Uterus (tissue), 4 donors: ENCODE data around the gene NAV2. TPM values are rescaled to one million over a fixed set of nuclear protein-coding genes. Genes with fewer than 3 reads are reported as not detected.

Source experiments
- DNase-seq, 2 donors: peaks; one replicate each; pipeline ENCODE4 v3.0.0-alpha.2; 2019 to 2020
- H3K27ac ChIP-seq, 2 donors: fragments of 200-600 bp; sonication (generic); 1 replicate in 1 of 2; 2 replicates in 1 of 2; pipeline ENCODE4 v1.5.1; 2016 to 2018
- H3K27me3 ChIP-seq, 2 donors: fragments of 200-600 bp; sonication (generic); one replicate each; pipeline ENCODE4 v1.5.1; 2018 to 2019; ENCODE audit warnings: control low read depth in 1 of 2
- H3K36me3 ChIP-seq, 2 donors: fragments of 200-600 bp; sonication (generic); one replicate each; pipeline ENCODE4 v1.5.1; 2019; ENCODE audit warnings: control low read depth in 1 of 2
- H3K4me1 ChIP-seq, 2 donors: fragments of 200-600 bp; sonication (generic); one replicate each; pipeline ENCODE4 v1.5.1; 2018 to 2019; ENCODE audit warnings: control low read depth in 1 of 2
- H3K4me3 ChIP-seq, 2 donors: fragments of 200-600 bp; sonication (generic); 1 replicate in 1 of 2; 2 replicates in 1 of 2; pipeline ENCODE4 v1.5.1; 2018 to 2019; ENCODE audit warnings: mild to moderate bottlenecking in 1 of 2
- H3K9me3 ChIP-seq, 2 donors: fragments of 200-600 bp; sonication (generic); one replicate each; pipeline ENCODE4 v1.5.1; 2019; ENCODE audit warnings: control low read depth in 1 of 2
- CTCF ChIP-seq, 4 experiments: fragments of 200-600 bp in 2 of 4; fragments of 450-650 bp in 2 of 4; sonication (generic) in 2 of 4; IDR thresholded peaks; one replicate each; pipeline ENCODE4 v1.5.1; 2016 to 2019; ENCODE audit warnings: antibody characterized with exemption in 4 of 4, mild to moderate bottlenecking in 2 of 4, moderate library complexity in 1 of 4
- POLR2A ChIP-seq, 2 donors: fragments of 450-650 bp; IDR thresholded peaks; one replicate each; pipeline ENCODE4 v1.6.1; 2016; ENCODE audit warnings: antibody characterized with exemption in 2 of 2, mild to moderate bottlenecking in 1 of 2, moderate library complexity in 1 of 2
- intact Hi-C: fragments of 100-400 bp; cut with DNase I; formaldehyde crosslinking; loops from one replicate; pipeline ENCODE4 v1.15.1; 2023; ENCODE audit warnings: low total_unique reads
- total RNA-seq, 4 donors: library from RNA; depleted of rRNA in 3 of 4; stranded (reverse); fragments of >200 nt in 3 of 4; gene quantifications; one replicate each; pipeline versions ENCODE4 v1.1.0 to v1.2.4, GENCODE V29; 2014 to 2023
- donor health status: DM: yes; HTN: yes; CAD: no.

Gene NAV2
- total RNA-seq, 4 donors from 2014 or later: 2.6 to 31.6 (median 5.7) TPM

- no peaks in the 10 kb centered on the region for H3K9me3 ChIP-seq
- no peak for TF ChIP-seq POLR2A (IDR thresholded peaks at IDR 0.05)
- no peaks in the 10 kb centered on the region for H3K27me3 ChIP-seq
- H3K4me3 ChIP-seq: no peak overlapping the region
- intact Hi-C loops: no loop called here
- H3K4me1 ChIP-seq: no peaks in the 10 kb centered on the region
- no peak overlapping the region for H3K27ac ChIP-seq
- no peak for DNase-seq
- H3K36me3 ChIP-seq: no peaks in the 10 kb centered on the region
These were observed 326.3 kb downstream of the NAV2 start for GRCh38 chr11:20038972-20039371.

GRCh38 chr11:20041499-20041898 is 328.9 kb downstream of the NAV2 start:
- no peak overlapping the region for H3K4me3 ChIP-seq
- no peaks in the 10 kb centered on the region for H3K9me3 ChIP-seq
- no peaks in the 10 kb centered on the region for H3K36me3 ChIP-seq
- intact Hi-C loops: loop anchor here (10.0 kb wide), 1 partner anchor 53 kb away; no protein-coding TSS in a partner anchor
- TF ChIP-seq POLR2A (IDR thresholded peaks at IDR 0.05) (no peak), CTCF (IDR thresholded peaks at IDR 0.05) (no peak)
- DNase-seq: no peak
- H3K27ac ChIP-seq: no peak overlapping the region
- H3K27me3 ChIP-seq: no peaks in the 10 kb centered on the region
- H3K4me1 ChIP-seq: no peaks in the 10 kb centered on the region

- Histone ChIP-seq H3K4me1 (no peaks in the 10 kb centered on the region), H3K36me3 (no peaks in the 10 kb centered on the region), H3K9me3 (no peaks in the 10 kb centered on the region), H3K27ac (peak overlapping the region in 1 of 2 donors; percentile 22), H3K4me3 (no peak overlapping the region), H3K27me3 (no peaks in the 10 kb centered on the region)
- DNase-seq: no peak
- intact Hi-C loops: loop anchor here (10.0 kb wide), 1 partner anchor 53 kb away; no protein-coding TSS in a partner anchor
- TF ChIP-seq POLR2A (IDR thresholded peaks at IDR 0.05) (no peak), CTCF (IDR thresholded peaks at IDR 0.05) (no peak)
These were observed 329.5 kb downstream of the NAV2 start for GRCh38 chr11:20042045-20042639.

- H3K4me3 ChIP-seq: no peak overlapping the region
- no peaks in the 10 kb centered on the region for H3K4me1 ChIP-seq
- H3K9me3 ChIP-seq: no peaks in the 10 kb centered on the region
- no peak for TF ChIP-seq POLR2A (IDR thresholded peaks at IDR 0.05)
- no peak for TF ChIP-seq CTCF (IDR thresholded peaks at IDR 0.05)
- no peaks in the 10 kb centered on the region for H3K36me3 ChIP-seq
- H3K27ac ChIP-seq: peak overlapping the region in 1 of 2 donors; percentile 22
- no peak for DNase-seq
- H3K27me3 ChIP-seq: no peaks in the 10 kb centered on the region
- intact Hi-C loops: loop anchor here (10.0 kb wide), 1 partner anchor 52 kb away; no protein-coding TSS in a partner anchor
These were observed 330.2 kb downstream of the NAV2 start for GRCh38 chr11:20042811-20043341.

GRCh38 chr11:20043992-20044391 is 331.4 kb downstream of the NAV2 start:
- intact Hi-C loops: loop anchor here (10.0 kb wide), 1 partner anchor 51 kb away; no protein-coding TSS in a partner anchor
- TF ChIP-seq CTCF (IDR thresholded peaks at IDR 0.05) (no peak), POLR2A (IDR thresholded peaks at IDR 0.05) (no peak)
- H3K4me3 ChIP-seq: no peak overlapping the region
- no peaks in the 10 kb centered on the region for H3K9me3 ChIP-seq
- H3K4me1 ChIP-seq: peaks cover 0 to 5% of the 10 kb centered on the region in 2 donors
- H3K27ac ChIP-seq: no peak overlapping the region
- DNase-seq: no peak
- no peaks in the 10 kb centered on the region for H3K36me3 ChIP-seq
- no peaks in the 10 kb centered on the region for H3K27me3 ChIP-seq
